WTC11 (cell line): ENCODE data around the gene GPR157.

ENCODE experiments used
- CBFB ChIP-seq: sonication (generic); formaldehyde crosslinking; IDR thresholded peaks from 2 replicates; pipeline ENCODE4 v1.8.1; 2022; ENCODE audit warnings: mild to moderate bottlenecking, low read depth, missing genetic modification reagents
- GABPB1 ChIP-seq: sonication (generic); formaldehyde crosslinking; IDR thresholded peaks from 2 replicates; pipeline ENCODE4 v1.8.1; 2023; ENCODE audit warnings: mild to moderate bottlenecking, missing genetic modification reagents
- RELA ChIP-seq: sonication (generic); formaldehyde crosslinking; IDR thresholded peaks from 2 replicates; pipeline ENCODE4 v1.8.1; 2022; ENCODE audit warnings: missing genetic modification reagents, mild to moderate bottlenecking, borderline replicate concordance
- ZNF121 ChIP-seq: sonication (generic); formaldehyde crosslinking; IDR thresholded peaks from 2 replicates; pipeline ENCODE4 v1.8.0; 2023; ENCODE audit warnings: missing genetic modification reagents

DNA sequence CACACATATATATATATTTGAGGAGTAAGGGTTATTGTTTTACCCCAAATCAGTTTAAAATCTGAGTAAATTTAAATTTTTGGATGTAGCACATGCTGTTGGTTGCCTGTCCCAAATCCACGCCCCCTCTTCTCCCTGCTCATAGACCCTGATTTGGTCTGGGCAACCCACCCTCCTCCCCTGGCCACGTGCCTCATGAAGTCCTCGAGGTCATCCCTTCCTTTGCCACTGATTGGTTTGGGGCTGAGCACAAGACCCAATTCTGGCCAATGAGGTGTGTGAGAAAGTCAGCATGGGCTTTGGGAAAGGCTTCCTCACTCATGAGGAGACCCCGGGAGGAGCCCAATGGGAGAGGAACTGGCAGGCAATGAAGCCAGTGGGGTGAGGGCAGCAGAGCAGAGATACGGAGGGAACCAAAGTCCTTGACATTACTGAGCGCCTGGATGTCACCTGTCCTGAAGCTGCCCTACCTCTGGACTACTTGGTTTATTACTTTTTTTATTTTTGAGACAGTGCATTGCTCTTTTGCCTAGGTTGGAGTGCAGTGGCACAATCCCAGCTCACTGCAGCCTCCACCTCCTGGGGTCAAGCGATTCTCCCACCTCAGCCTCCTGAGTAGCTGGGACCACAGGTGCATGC, 31.3 kb upstream of the GPR157 start:
- TF ChIP-seq RELA (CRISPR knock-in tag) (no peak), ZNF121 (CRISPR knock-in tag) (no peak), GABPB1 (CRISPR knock-in tag) (no peak), CBFB (no peak)
